AG08395 (cell line): ENCODE results near the gene ME3.
A peak's percentile ranks its signal among the peaks of the same experiment; 100 is the strongest.
"Not testable (repeated sequence)": the region's sequence is repeated elsewhere in the genome, so short reads cannot be mapped to it uniquely, and the experiment has no call there.

Experiments
- DNase-seq: peaks from one replicate; pipeline ENCODE4 v3.0.0; 2012; ENCODE audit warnings: mixed read lengths, low spot score

The ME3 gene

DNA sequence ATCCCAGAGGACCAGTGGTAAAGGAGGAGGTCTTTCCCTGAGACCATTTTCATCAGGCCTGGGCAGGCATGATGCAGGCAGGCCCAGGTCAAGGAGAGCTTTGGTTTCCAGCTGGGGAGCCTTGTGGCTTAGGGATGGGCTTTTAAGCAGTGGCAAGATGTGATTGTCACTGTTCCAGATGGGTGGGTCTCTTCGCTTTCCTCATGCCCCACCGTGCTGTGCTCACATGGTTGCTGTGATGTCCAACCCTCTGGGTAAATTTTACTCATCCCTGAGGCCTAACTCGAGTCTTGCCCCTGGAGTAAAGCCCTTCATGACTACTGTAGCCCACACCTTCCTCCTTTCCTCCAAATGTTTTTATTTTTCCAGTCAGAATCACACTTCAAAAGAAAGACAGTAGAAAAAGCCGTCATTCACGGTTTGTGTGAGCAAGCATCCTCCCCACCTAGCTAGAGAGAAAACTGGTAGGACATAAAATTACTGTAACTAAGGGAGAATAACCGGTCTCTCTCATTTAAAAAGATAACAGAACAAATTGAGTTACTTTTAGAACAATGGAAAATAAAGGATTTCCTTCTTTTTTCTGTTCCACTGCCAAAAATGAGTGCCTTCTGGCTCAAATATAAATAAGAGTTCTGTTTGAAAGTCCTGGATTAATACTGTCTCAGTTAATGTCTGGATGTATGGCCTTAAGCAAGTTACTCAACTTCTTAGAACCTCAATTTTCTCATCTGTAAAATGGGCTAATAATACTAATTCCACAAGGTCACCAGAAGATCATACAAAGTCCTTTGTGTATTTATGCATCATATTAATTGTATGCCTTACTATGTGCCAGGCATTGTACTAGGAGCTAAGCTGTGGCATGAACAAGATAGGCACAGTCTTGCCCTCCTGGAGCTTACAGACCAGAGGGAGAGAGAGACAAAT, 84.9 kb downstream of the ME3 start:
- no peak for DNase-seq

DNA sequence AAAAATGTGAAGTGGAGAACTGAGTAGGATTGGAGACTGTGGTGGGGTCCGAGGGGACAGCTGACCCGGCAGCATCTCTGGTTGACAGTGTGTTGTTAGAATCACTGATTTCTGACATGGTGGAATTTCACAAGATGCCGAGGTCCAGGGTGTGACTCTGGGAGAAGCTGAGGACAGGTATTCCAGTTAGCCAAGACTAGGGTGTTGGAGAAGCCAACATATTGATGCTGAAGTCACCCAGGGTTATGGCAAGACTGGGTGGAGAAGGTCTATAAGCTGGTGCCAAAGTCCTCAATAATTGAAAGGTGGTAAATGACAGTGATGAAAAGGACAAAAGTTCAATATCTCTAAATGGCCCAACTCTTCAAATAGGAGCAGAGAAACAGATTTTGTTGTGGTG, 86.1 kb downstream of the ME3 start:
- DNase-seq: no peak

GRCh38 chr11:86582898-86583297, 89.5 kb downstream of the ME3 start:
- DNase-seq: no peak

- no peak for DNase-seq
Measured at GRCh38 chr11:86580535-86580934, 91.9 kb downstream of the ME3 start.

- no peak for DNase-seq
Measured at GRCh38 chr11:86579406-86579731, 93.0 kb downstream of the ME3 start.

DNA sequence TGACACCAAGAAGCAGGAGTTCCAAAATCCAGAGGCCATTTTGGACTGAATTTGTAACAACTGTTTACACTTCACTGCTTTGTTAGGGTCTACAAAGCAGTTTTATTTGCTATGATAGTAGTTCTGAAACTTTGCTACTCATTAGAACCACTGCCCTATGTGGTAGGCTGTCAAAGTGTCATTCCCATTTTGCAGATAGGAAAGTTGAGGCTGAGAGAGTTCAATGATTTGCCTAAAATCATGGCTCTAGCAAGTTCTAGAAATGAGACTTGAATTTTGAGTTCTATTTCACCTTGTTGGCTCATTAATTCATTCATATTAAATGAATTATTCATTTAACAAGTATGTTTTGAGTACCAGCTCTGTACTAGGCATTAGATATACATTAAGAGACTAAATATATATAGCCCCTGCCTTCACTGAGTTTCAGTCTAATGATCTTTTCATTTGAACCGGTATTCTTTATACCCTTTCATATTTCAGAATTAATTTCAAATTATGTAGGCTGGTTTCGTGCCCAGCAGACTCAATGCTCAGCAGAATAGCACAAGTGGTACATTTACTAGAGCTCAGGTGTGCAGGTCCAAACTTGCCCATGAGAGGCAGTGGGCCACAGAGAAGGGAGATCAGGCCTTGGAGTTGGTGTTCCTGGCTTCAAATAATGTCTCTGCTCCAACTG, 93.5 kb downstream of the ME3 start:
- no peak for DNase-seq

GRCh38 chr11:86577644-86578636, 94.5 kb downstream of the ME3 start:
- DNase-seq: peak; percentile 77

- DNase-seq: no peak
Measured at GRCh38 chr11:86576946-86577624, 95.3 kb downstream of the ME3 start.

GRCh38 chr11:86575927-86576326, 96.5 kb downstream of the ME3 start:
- DNase-seq: no peak

- DNase-seq: no peak
Measured at GRCh38 chr11:86575208-86575855, 97.1 kb downstream of the ME3 start.

- DNase-seq: no peak
Measured at GRCh38 chr11:86574493-86575207, 97.8 kb downstream of the ME3 start.

- DNase-seq: no peak
Measured at GRCh38 chr11:86571273-86571948, 101.0 kb downstream of the ME3 start.

- DNase-seq: no peak
Measured at GRCh38 chr11:86570451-86570850, 102.0 kb downstream of the ME3 start.

- DNase-seq: no peak
Measured at GRCh38 chr11:86570020-86570419, 102.4 kb downstream of the ME3 start.

GRCh38 chr11:86569109-86569508, 103.3 kb downstream of the ME3 start:
- DNase-seq: no peak

DNA sequence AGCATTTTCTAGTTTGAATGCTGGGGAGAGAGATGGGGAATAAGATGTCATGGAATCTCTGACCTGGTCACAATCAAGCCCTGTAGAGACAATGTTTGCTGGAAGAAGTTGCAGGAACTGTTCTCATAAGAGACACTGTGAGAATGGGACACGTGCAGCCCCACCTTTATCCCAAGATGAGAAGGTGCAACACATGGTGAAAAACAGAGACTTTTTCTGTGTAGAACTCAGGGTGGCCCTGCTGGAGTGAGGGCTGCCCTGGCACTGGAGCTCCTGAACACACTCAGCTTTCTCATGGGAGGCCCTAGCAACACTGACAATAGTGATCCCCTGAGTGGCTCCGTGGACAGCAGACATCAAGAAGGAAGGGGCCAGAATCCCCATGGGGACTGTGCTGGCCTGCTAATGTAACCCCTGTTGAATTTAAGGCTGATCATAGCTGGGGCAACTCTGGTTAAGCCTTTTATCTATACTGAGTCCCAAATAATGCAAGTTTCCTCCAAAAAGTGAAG, 106.6 kb downstream of the ME3 start:
- no peak for DNase-seq

DNA sequence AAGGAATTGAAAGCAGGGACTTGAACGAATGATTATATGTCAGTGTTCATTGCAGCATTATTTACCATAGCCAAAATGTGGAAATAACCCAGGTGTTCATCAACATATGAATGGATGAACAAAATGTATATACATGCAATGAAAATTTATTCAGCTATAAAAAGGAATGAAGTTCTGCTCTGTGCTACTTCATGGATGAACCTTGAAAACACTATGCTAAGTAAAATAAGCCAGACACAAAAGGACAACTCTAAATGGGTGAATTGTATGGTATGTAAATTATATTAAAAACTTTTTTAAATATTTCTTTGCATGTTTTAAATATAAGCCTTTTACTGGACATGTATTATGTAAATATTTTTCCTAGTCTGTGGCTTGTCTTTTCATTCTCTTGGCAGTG, 107.0 kb downstream of the ME3 start:
- DNase-seq: no peak

- not testable (repeated sequence) for DNase-seq
Measured at GRCh38 chr11:86562842-86563241, 109.6 kb downstream of the ME3 start.

GRCh38 chr11:86559311-86559945, 113.0 kb downstream of the ME3 start:
- peak; percentile 65 for DNase-seq
